ENCODE data around the gene CCDC61. TPM values are rescaled to one million over a fixed set of nuclear protein-coding genes. Genes with fewer than 3 reads are reported as not detected.

The CCDC61 gene
- total RNA-seq, 1 donor from 2014 or later: 13.7 TPM

GRCh38 chr19:45971260-45971902, 23.9 kb upstream of the CCDC61 start:
- Histone ChIP-seq H3K27ac (no peak overlapping the region), H3K4me3 (no peak overlapping the region), H3K4me1 (peaks cover 0 to 2% of the 10 kb centered on the region in 2 donors), H3K36me3 (no peaks in the 10 kb centered on the region), H3K9me3 (no peaks in the 10 kb centered on the region), H3K27me3 (peaks cover 16% of the 10 kb centered on the region)
- DNase-seq (ENCODE audit: low spot score in 2 of 2): no peak
- no peak for TF ChIP-seq CTCF (IDR thresholded peaks at IDR 0.05)
- intact Hi-C loops (cut with DNase I): no loop called here

DNA sequence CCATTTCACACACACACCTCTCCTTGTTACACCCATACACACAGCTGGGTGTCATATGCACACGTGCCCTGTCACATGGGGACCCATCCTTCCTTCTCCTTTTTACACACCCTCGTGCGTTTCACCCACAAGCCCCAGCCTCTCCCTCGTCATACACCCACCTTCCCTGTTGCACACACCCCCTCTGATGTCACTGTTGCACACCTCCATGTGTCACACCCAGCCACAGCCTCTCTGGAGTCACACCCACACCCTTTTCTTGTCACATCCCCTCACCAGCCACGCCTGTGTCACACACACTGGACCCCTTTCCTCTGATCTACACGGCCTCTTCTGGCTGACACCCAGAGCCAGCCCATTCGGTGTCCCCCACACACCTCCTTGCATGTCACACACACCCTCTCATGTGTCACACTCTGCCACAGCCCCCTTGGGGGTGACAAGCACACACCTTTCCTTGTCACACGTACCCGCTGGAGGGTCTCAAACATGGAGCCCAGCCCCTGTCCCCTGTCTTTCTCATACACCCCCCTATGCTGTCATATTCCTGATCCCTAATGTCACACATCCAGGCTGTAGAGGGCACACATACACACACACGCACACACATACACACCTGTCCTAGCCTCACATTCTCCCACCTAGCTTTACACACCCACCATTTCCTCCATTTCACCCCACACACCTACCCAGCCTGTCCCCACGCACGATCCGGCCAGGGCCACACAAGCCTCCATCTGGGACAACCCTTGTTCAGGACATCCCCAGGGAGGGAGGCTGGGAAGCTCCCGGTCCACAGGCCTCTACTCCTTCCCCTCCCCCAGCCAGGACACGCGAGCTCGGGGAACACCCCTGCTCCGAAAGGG, 23.0 kb upstream of the CCDC61 start:
- no peak for DNase-seq (ENCODE audit: low spot score in 2 of 2)
- Histone ChIP-seq H3K9me3 (no peaks in the 10 kb centered on the region), H3K27ac (no peak overlapping the region), H3K4me1 (peaks cover 0 to 2% of the 10 kb centered on the region in 2 donors), H3K36me3 (no peaks in the 10 kb centered on the region), H3K27me3 (peaks cover 16% of the 10 kb centered on the region), H3K4me3 (peak overlapping the region in 1 of 2 donors; percentile 54)
- intact Hi-C loops (cut with DNase I): no loop called here
- TF ChIP-seq CTCF (IDR thresholded peaks at IDR 0.05): no peak

- Histone ChIP-seq H3K27me3 (peaks cover 16% of the 10 kb centered on the region), H3K4me3 (peak overlapping the region; percentile 20 to 54), H3K9me3 (no peaks in the 10 kb centered on the region), H3K4me1 (peaks cover 0 to 2% of the 10 kb centered on the region in 2 donors), H3K36me3 (no peaks in the 10 kb centered on the region), H3K27ac (no peak overlapping the region)
- no peak for TF ChIP-seq CTCF (IDR thresholded peaks at IDR 0.05)
- no peak for DNase-seq (ENCODE audit: low spot score in 2 of 2)
- intact Hi-C loops (cut with DNase I): no loop called here
Measured at GRCh38 chr19:45972947-45973540, 22.2 kb upstream of the CCDC61 start.

GRCh38 chr19:45973553-45974338, 21.5 kb upstream of the CCDC61 start, which contains the start of gene NOVA2:
Gene NOVA2 (minus strand): TSS chr19:45973865. CDS start chr19:45973351, 514 bp downstream.
- Histone ChIP-seq H3K36me3 (no peaks in the 10 kb centered on the region), H3K9me3 (no peaks in the 10 kb centered on the region), H3K4me3 (peak within 1 kb of the TSS; percentile 20 to 54), H3K27me3 (peaks cover 16% of the 10 kb centered on the region), H3K4me1 (peaks cover 0 to 2% of the 10 kb centered on the region in 2 donors), H3K27ac (peak within 1 kb of the TSS in 1 of 2 donors; percentile 48)
- peak in 1 of 2 donors; percentile 68 for DNase-seq (ENCODE audit: low spot score in 2 of 2)
- TF ChIP-seq CTCF (IDR thresholded peaks at IDR 0.05): no peak
- intact Hi-C loops (cut with DNase I): no loop called here

Data from ascending aorta (tissue), 2 donors.